Panc1 (cell line): ENCODE measurements around the gene SPINK1. TPM values are rescaled to one million over a fixed set of nuclear protein-coding genes. Genes with fewer than 3 reads are reported as not detected.

Experiments used
- ATAC-seq: fragments of 200-7000 bp; cut with Tn5 transposase; 2 replicates; pipeline ENCODE4 v1.9.1; 2020; ENCODE audit warnings: mild to moderate bottlenecking, moderate library complexity
- BruUV-seq: library from RNA; stranded (reverse); fragments of 400-500 nt; replicated peaks from 2 replicates; lab custom pipeline; 2021; lab: Mats Ljungman, UMichigan
- CTCF ChIA-PET: fragments of 300-600 bp; sonication (Branson Sonifier 250); formaldehyde crosslinking; loops from one replicate; lab custom pipeline; 2022; ENCODE audit warnings: antibody characterized with exemption; lab: Charles Lee
- POLR2A ChIA-PET: fragments of 300-600 bp; sonication (Branson Sonifier 250); formaldehyde crosslinking; loops from one replicate; lab custom pipeline; 2022; ENCODE audit warnings: antibody characterized with exemption; lab: Charles Lee
- DNase-seq: peaks from one replicate; pipeline ENCODE4 v3.0.0-alpha.2; 2010; ENCODE audit warnings: low read depth, low spot score
- H3K27ac ChIP-seq: 2 replicates; pipeline ENCODE4 v1.5.1; 2011; ENCODE audit warnings: mild to moderate bottlenecking, low read length, inconsistent platforms
- H3K27me3 ChIP-seq: fragments of 200-500 bp; sonication (Bioruptor generic); 2 replicates; pipeline ENCODE4 v1.6.0; 2014; ENCODE audit warnings: low read length, inconsistent platforms; ENCODE audit not compliant: control insufficient read depth, insufficient read depth
- H3K36me3 ChIP-seq: fragments of 200-500 bp; sonication (Bioruptor generic); 2 replicates; pipeline ENCODE4 v1.5.1; 2014; ENCODE audit warnings: inconsistent platforms, mild to moderate bottlenecking, low read length, moderate library complexity; ENCODE audit not compliant: control insufficient read depth, insufficient read depth
- H3K4me1 ChIP-seq: 2 replicates; pipeline ENCODE4 v1.5.1; 2011; ENCODE audit warnings: inconsistent platforms, mild to moderate bottlenecking, low read length, moderate library complexity; ENCODE audit not compliant: control insufficient read depth, insufficient read depth
- H3K4me3 ChIP-seq, 2 experiments: 2 replicates each; pipeline ENCODE4 v1.5.1; 2011 to 2012; ENCODE audit warnings: low read depth in 2 of 2, low read length in 2 of 2, mild to moderate bottlenecking in 2 of 2, inconsistent platforms in 1 of 2, moderate library complexity in 1 of 2
- H3K9me3 ChIP-seq: fragments of 200-500 bp; sonication (Bioruptor generic); 2 replicates; pipeline ENCODE4 v1.5.1; 2014; ENCODE audit warnings: low read depth, mild to moderate bottlenecking, inconsistent platforms, low read length, moderate library complexity; ENCODE audit not compliant: control insufficient read depth, insufficient read depth
- CTCF ChIP-seq: fragments of 450-650 bp; IDR thresholded peaks from 2 replicates; pipeline ENCODE4 v1.5.1; 2017; ENCODE audit warnings: mild to moderate bottlenecking
- POLR2AphosphoS5 ChIP-seq: IDR thresholded peaks from 2 replicates; pipeline ENCODE4 v1.6.1; 2012; ENCODE audit warnings: mild to moderate bottlenecking, low read depth, low read length, moderate library complexity
- REST ChIP-seq, 2 experiments: IDR thresholded peaks; 2 replicates each; pipeline ENCODE4 v1.6.1; 2011 to 2012; ENCODE audit warnings: low read depth in 2 of 2, control low read depth in 1 of 2, low read length in 1 of 2, mild to moderate bottlenecking in 1 of 2, moderate library complexity in 1 of 2; ENCODE audit not compliant: insufficient read depth in 1 of 2
- SIN3A ChIP-seq: IDR thresholded peaks from 2 replicates; pipeline ENCODE4 v1.6.1; 2012; ENCODE audit warnings: low read depth, mild to moderate bottlenecking, low read length, moderate library complexity, borderline replicate concordance; ENCODE audit not compliant: insufficient read depth
- TCF7L2 ChIP-seq: IDR thresholded peaks from 2 replicates; pipeline ENCODE4 v1.6.1; 2011; ENCODE audit warnings: mild to moderate bottlenecking, low read depth, low read length, inconsistent platforms
- in situ Hi-C: cut with HindIII; loops from 2 replicates; pipeline ENCODE4 v1.10.0; 2016; ENCODE audit warnings: low sequenced_read_pairs, low pct_unique_long_range_greater_than_20kb
- intact Hi-C: fragments of 100-400 bp; cut with micrococcal nuclease; formaldehyde crosslinking; loops from one replicate; pipeline ENCODE4 v1.10.0; 2022; ENCODE audit not compliant: unreplicated experiment
- total RNA-seq: library from RNA; stranded (reverse); gene quantifications from one replicate; pipeline ENCODE4 v1.2.1, GENCODE V29; 2021; ENCODE audit not compliant: unreplicated experiment

SPINK1 gene
- total RNA-seq, 1 experiment from 2014 or later: 3.0 TPM

GRCh38 chr5:147842869-147843268, 11.4 kb upstream of the SPINK1 start:
- no peak overlapping the region for H3K27ac ChIP-seq
- H3K9me3 ChIP-seq: no peaks in the 10 kb centered on the region
- no peaks in the 10 kb centered on the region for H3K27me3 ChIP-seq
- no peak overlapping the region for H3K4me3 ChIP-seq
- ChIA-PET CTCF (no interaction called here), POLR2A (no interaction called here)
- in situ Hi-C loops (no loop called here), intact Hi-C loops (no loop called here)
- BruUV-seq: no TSS peak
- no peaks in the 10 kb centered on the region for H3K4me1 ChIP-seq
- no peaks in the 10 kb centered on the region for H3K36me3 ChIP-seq
- TF ChIP-seq POLR2AphosphoS5 (no peak), TCF7L2 (no peak), CTCF (no peak), REST (IDR thresholded peaks at IDR 0.05; ENCODE audit: insufficient read depth in 1 of 2, low read depth in 2 of 2, low read length in 1 of 2) (no peak), SIN3A (no peak)
- DNase-seq (no peak), ATAC-seq (no peak)

- CTCF ChIA-PET: no interaction called here
- in situ Hi-C loops (no loop called here), intact Hi-C loops (no loop called here)
- TF ChIP-seq CTCF (no peak), POLR2AphosphoS5 (no peak)
- no TSS peak for BruUV-seq
- DNase-seq (no peak), ATAC-seq (no peak)
- Histone ChIP-seq H3K4me3 (no peak overlapping the region), H3K27me3 (no peaks in the 10 kb centered on the region), H3K9me3 (no peaks in the 10 kb centered on the region), H3K27ac (no peak overlapping the region), H3K4me1 (no peaks in the 10 kb centered on the region), H3K36me3 (no peaks in the 10 kb centered on the region)
- POLR2A ChIA-PET: no interaction called here
Observed at GRCh38 chr5:147836439-147836838, 5.0 kb upstream of the SPINK1 start.
